Transverse colon (tissue), 4 donors: Measurements from ENCODE around the gene PDGFD. TPM values are rescaled to one million over a fixed set of nuclear protein-coding genes. Genes with fewer than 3 reads are reported as not detected.

Experiments used
- DNase-seq: peaks from one replicate; pipeline ENCODE4 v3.0.0-alpha.2; 2019
- H3K27ac ChIP-seq, 4 donors: fragments of 200-600 bp; sonication (generic); 2 replicates each; pipeline ENCODE4 v1.5.1; 2016 to 2018; ENCODE audit warnings: inconsistent platforms in 4 of 4
- H3K27me3 ChIP-seq: fragments of 200-600 bp; sonication (generic); 2 replicates; pipeline ENCODE4 v1.5.1; 2017; ENCODE audit warnings: inconsistent platforms
- H3K36me3 ChIP-seq, 4 donors: fragments of 200-600 bp; sonication (generic); 2 replicates each; pipeline ENCODE4 v1.5.1; 2017 to 2019; ENCODE audit warnings: inconsistent platforms in 4 of 4
- H3K4me1 ChIP-seq, 4 donors: fragments of 200-600 bp; sonication (generic); 2 replicates each; pipeline ENCODE4 v1.5.1; 2017 to 2020; ENCODE audit warnings: inconsistent platforms in 4 of 4
- H3K4me3 ChIP-seq, 4 donors: fragments of 200-600 bp; sonication (generic); 1 replicate in 1 of 4; 2 replicates in 3 of 4; pipeline versions ENCODE4 v1.5.1 to v1.6.1; 2017 to 2019; ENCODE audit warnings: inconsistent platforms in 4 of 4
- H3K9me3 ChIP-seq, 2 donors: fragments of 200-600 bp; sonication (generic); 2 replicates each; pipeline ENCODE4 v1.5.1; 2017 to 2019; ENCODE audit warnings: inconsistent platforms in 2 of 2
- CTCF ChIP-seq, 5 experiments: fragments of 200-600 bp in 3 of 5; fragments of 450-650 bp in 2 of 5; sonication (generic) in 3 of 5; IDR thresholded peaks; 1 replicate in 2 of 5; 2 replicates in 3 of 5; pipeline ENCODE4 v1.5.1; 2016 to 2017; ENCODE audit warnings: antibody characterized with exemption in 5 of 5, inconsistent platforms in 3 of 5, mild to moderate bottlenecking in 2 of 5, moderate library complexity in 1 of 5
- EP300 ChIP-seq: sonication (generic); formaldehyde crosslinking; IDR thresholded peaks from one replicate; pipeline ENCODE4 v1.6.1; 2017; ENCODE audit warnings: antibody characterized with exemption, low read depth
- POLR2A ChIP-seq: fragments of 450-650 bp; IDR thresholded peaks from one replicate; pipeline ENCODE4 v1.6.1; 2016; ENCODE audit warnings: antibody characterized with exemption, mild to moderate bottlenecking, moderate library complexity
- POLR2AphosphoS5 ChIP-seq, 3 donors: sonication (generic); formaldehyde crosslinking; IDR thresholded peaks; one replicate each; pipeline ENCODE4 v1.6.1; 2016; ENCODE audit warnings: antibody characterized with exemption in 3 of 3
- WGBS, 2 donors: methylation state at CpG; one replicate each; pipeline ENCODE4 v1.1.5; 2018; ENCODE audit warnings: low coverage in 1 of 2; 5-methylcytosine and 5-hydroxymethylcytosine counted together
- in situ Hi-C, 4 donors: fragments of 200-750 bp; cut with MboI; loops; one replicate each; pipeline versions ENCODE4 v1.15.0 to v1.15.1; 2017; ENCODE audit warnings: low sequenced_read_pairs in 3 of 4, low pct_ligation_motif_present in 1 of 4, low pct_unique_long_range_greater_than_20kb in 1 of 4
- intact Hi-C: fragments of 100-400 bp; cut with DNase I; formaldehyde crosslinking; loops from one replicate; pipeline ENCODE4 v1.15.1; 2023; ENCODE audit warnings: low total_unique reads
- total RNA-seq, 4 donors: library from RNA; depleted of rRNA; stranded (reverse); fragments of >200 nt; gene quantifications; one replicate each; pipeline ENCODE4 v1.1.0, GENCODE V29; 2016

PDGFD gene
- total RNA-seq, 4 donors from 2014 or later: 2.3 to 6.0 (median 3.8) TPM; not detected in 1

DNA sequence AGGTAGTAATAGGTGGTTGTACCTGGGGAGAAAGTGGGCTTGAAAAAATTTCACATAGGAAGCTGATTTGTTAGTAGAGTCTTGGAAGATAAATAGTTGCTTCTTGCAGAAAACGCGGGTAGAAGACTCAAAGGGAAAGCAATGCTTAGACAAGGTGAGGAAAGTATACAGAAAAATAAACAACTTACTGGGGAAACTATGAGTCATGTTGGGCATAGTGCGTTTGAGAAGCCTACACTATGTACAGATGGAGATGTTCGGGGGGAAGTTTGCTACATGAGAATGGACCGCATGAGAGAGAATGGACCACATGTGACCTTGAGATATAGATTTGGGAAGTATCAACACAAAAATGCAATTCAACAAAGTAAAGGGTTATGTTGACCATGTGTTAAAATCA lies 214.2 kb downstream of the PDGFD start:
- Histone ChIP-seq H3K4me3 (no peak overlapping the region), H3K9me3 (no peaks in the 10 kb centered on the region), H3K4me1 (peaks cover 0 to 17% (median 0%) of the 10 kb centered on the region in 4 donors), H3K36me3 (no peaks in the 10 kb centered on the region), H3K27me3 (no peaks in the 10 kb centered on the region), H3K27ac (no peak overlapping the region)
- intact Hi-C loops: no loop called here
- TF ChIP-seq POLR2A (no peak), EP300 (no peak), CTCF (IDR thresholded peaks at IDR 0.05) (no peak), POLR2AphosphoS5 (IDR thresholded peaks at IDR 0.05) (no peak)
- in situ Hi-C loops: no loop called here
- DNase-seq: no peak
- 84 to 94% methylated on average over 5 of the region's 5 CpGs for WGBS, 2 donors

DNA sequence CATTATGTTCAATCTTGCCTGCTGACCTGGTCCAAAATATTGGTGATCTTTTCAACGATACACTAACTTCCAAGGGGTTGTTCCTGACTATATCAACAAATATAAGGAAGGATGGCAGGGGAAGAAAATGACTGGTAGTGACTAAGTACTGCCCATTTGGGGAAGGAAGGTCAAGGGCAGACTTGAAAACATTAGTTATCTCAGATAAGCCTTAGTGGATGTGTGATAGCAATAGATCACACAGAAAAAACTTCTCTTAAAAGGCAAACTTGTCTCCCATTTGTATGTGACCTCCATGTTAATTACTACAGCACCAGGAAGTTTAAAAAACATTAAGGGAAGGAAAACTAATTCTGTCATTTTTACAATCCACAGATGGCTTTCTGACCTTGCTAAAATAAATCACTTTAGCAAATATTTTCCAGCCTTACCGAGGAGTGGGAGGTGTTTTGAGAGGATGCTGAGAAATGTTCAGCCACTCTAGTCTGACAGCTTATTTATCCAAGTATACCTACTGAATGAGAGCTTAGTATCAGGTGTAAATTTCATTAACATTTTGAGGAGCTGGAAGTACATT lies 215.7 kb downstream of the PDGFD start:
- no peak for TF ChIP-seq POLR2AphosphoS5 (IDR thresholded peaks at IDR 0.05)
- TF ChIP-seq EP300: no peak
- no peak for TF ChIP-seq CTCF (IDR thresholded peaks at IDR 0.05)
- no peak for TF ChIP-seq POLR2A
- Histone ChIP-seq H3K4me3 (no peak overlapping the region), H3K4me1 (peaks cover 0 to 13% (median 2%) of the 10 kb centered on the region in 4 donors), H3K36me3 (no peaks in the 10 kb centered on the region), H3K9me3 (no peaks in the 10 kb centered on the region), H3K27ac (no peak overlapping the region), H3K27me3 (no peaks in the 10 kb centered on the region)
- no peak for DNase-seq
- in situ Hi-C loops: no loop called here
- intact Hi-C loops: no loop called here
- WGBS, 2 donors: 11 to 44% methylated on average over 1 to 2 of the region's 2 CpGs

- 61 to 63% methylated on average over 2 of the region's 2 CpGs for WGBS, 2 donors
- TF ChIP-seq POLR2A (no peak), CTCF (IDR thresholded peaks at IDR 0.05) (no peak), POLR2AphosphoS5 (IDR thresholded peaks at IDR 0.05) (no peak), EP300 (no peak)
- Histone ChIP-seq H3K27me3 (no peaks in the 10 kb centered on the region), H3K4me1 (peaks cover 0 to 13% (median 2%) of the 10 kb centered on the region in 4 donors), H3K27ac (no peak overlapping the region), H3K36me3 (no peaks in the 10 kb centered on the region), H3K9me3 (no peaks in the 10 kb centered on the region), H3K4me3 (no peak overlapping the region)
- intact Hi-C loops: no loop called here
- in situ Hi-C loops: no loop called here
- DNase-seq: no peak
These were observed 216.4 kb downstream of the PDGFD start for GRCh38 chr11:103947546-103947919.

GRCh38 chr11:103946793-103947545 lies 217.0 kb downstream of the PDGFD start:
- H3K4me1 ChIP-seq: peaks cover 0 to 13% (median 2%) of the 10 kb centered on the region in 4 donors
- no peak overlapping the region for H3K27ac ChIP-seq
- no peaks in the 10 kb centered on the region for H3K27me3 ChIP-seq
- in situ Hi-C loops: no loop called here
- no peaks in the 10 kb centered on the region for H3K36me3 ChIP-seq
- WGBS, 2 donors: 48 to 57% methylated on average over 3 of the region's 3 CpGs
- TF ChIP-seq POLR2AphosphoS5 (IDR thresholded peaks at IDR 0.05) (no peak), CTCF (IDR thresholded peaks at IDR 0.05) (no peak)
- DNase-seq: no peak
- intact Hi-C loops: no loop called here
- no peak overlapping the region for H3K4me3 ChIP-seq
- no peaks in the 10 kb centered on the region for H3K9me3 ChIP-seq
